Type B pancreatic cell (in vitro differentiated cells): ENCODE measurements around the gene GRAMD2A. TPM values are rescaled to one million over a fixed set of nuclear protein-coding genes. Genes with fewer than 3 reads are reported as not detected.

ENCODE experiments used
- DNase-seq: peaks from one replicate; pipeline ENCODE4 v3.0.0; 2021; ENCODE audit warnings: mixed read lengths; ENCODE audit not compliant: unreplicated experiment; ENCODE audit errors: extremely low spot score
- H3K27ac Mint-ChIP-seq: 2 replicates; pipeline ENCODE4 v1.8.0; 2021; ENCODE audit warnings: mild to moderate bottlenecking, mixed read lengths
- H3K27me3 Mint-ChIP-seq: 2 replicates; pipeline ENCODE4 v1.8.0; 2021; ENCODE audit warnings: mixed read lengths
- H3K36me3 Mint-ChIP-seq: 2 replicates; pipeline ENCODE4 v1.8.0; 2021; ENCODE audit warnings: mixed read lengths
- H3K4me1 Mint-ChIP-seq: one replicate; pipeline ENCODE4 v1.8.0; 2021; ENCODE audit warnings: mixed read lengths; ENCODE audit not compliant: unreplicated experiment
- H3K4me3 Mint-ChIP-seq: 2 replicates; pipeline ENCODE4 v1.8.0; 2021; ENCODE audit warnings: mild to moderate bottlenecking, mixed read lengths
- H3K9me3 Mint-ChIP-seq: 2 replicates; pipeline ENCODE4 v1.8.0; 2021; ENCODE audit warnings: mixed read lengths
- total RNA-seq: library from RNA; stranded (reverse); gene quantifications from 2 replicates; pipeline ENCODE4 v1.2.1, GENCODE V29; 2021; ENCODE audit warnings: low replicate concordance
- TF ChIP-seq, protein P1 (sequence below): fragments of 200-600 bp; sonication (generic); conservative IDR thresholded peaks from 2 replicates; pipeline ENCODE4 v1.5.0; 2021; ENCODE audit warnings: antibody characterized with exemption, mild to moderate bottlenecking

The GRAMD2A gene
- total RNA-seq, 1 donor from 2014 or later, result 6.0 TPM

- Mint-ChIP-seq H3K4me3 (peak overlapping the region; percentile 99), H3K4me1 (peaks cover 40% of the 10 kb centered on the region), H3K27me3 (no peaks in the 10 kb centered on the region), H3K9me3 (no peaks in the 10 kb centered on the region), H3K36me3 (no peaks in the 10 kb centered on the region), H3K27ac (peak overlapping the region; percentile 99)
- DNase-seq, result peak; percentile 84
- TF ChIP-seq, protein P1, sequence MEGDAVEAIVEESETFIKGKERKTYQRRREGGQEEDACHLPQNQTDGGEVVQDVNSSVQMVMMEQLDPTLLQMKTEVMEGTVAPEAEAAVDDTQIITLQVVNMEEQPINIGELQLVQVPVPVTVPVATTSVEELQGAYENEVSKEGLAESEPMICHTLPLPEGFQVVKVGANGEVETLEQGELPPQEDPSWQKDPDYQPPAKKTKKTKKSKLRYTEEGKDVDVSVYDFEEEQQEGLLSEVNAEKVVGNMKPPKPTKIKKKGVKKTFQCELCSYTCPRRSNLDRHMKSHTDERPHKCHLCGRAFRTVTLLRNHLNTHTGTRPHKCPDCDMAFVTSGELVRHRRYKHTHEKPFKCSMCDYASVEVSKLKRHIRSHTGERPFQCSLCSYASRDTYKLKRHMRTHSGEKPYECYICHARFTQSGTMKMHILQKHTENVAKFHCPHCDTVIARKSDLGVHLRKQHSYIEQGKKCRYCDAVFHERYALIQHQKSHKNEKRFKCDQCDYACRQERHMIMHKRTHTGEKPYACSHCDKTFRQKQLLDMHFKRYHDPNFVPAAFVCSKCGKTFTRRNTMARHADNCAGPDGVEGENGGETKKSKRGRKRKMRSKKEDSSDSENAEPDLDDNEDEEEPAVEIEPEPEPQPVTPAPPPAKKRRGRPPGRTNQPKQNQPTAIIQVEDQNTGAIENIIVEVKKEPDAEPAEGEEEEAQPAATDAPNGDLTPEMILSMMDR, result no peak
Measured at GRCh38 chr15:72117486-72118016, 80.0 kb downstream of the GRAMD2A start.

DNA sequence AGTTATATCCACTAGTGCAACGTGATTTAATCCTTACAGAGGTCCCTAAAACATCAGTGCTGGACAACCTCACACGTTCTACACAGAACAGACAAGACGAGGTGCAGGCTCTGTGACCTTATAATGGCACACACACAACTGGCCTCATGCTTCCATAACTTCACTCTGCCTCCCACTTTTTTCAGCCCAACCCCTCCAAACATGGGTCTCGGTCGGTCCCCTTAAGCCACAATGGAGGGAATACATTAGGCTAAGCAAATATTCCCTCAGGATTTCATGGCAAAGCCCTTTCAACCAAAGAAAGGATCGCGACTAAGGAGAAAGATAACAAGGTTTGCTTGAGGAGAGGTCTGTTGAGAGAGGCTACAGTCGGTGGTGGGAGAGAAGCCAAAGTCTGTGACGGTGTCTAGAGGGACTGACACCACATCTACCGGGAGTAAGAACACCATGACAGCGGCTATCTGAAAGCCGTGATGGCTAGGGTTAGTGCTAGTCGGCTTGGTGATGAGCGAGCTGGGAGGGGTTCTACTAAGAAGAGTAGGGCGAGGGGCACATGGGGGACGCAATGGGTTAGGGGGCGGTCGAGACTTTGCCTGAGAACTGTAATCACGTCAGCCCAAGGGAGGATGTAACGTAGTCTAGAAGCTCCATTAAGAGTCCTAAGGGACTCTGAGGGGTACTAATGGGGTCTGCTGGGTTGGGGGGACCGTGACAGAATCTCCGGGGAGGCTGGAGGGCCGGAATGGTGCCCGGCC lies 80.7 kb downstream of the GRAMD2A start:
- H3K27ac Mint-ChIP-seq, result peak overlapping the region; percentile 95
- H3K4me1 Mint-ChIP-seq, result peaks cover 40% of the 10 kb centered on the region
- TF ChIP-seq, protein P1, result no peak
- H3K27me3 Mint-ChIP-seq, result no peaks in the 10 kb centered on the region
- no peaks in the 10 kb centered on the region for H3K9me3 Mint-ChIP-seq
- no peak for DNase-seq
- no peaks in the 10 kb centered on the region for H3K36me3 Mint-ChIP-seq
- peak overlapping the region; percentile 99 for H3K4me3 Mint-ChIP-seq

- TF ChIP-seq, protein P1, result no peak
- Mint-ChIP-seq H3K4me1 (peaks cover 31% of the 10 kb centered on the region), H3K4me3 (peak overlapping the region; percentile 24), H3K27ac (peak overlapping the region; percentile 5), H3K27me3 (no peaks in the 10 kb centered on the region), H3K9me3 (peaks cover 4% of the 10 kb centered on the region), H3K36me3 (peaks cover 3% of the 10 kb centered on the region)
- no peak for DNase-seq
Measured at GRCh38 chr15:72113347-72114031, 84.1 kb downstream of the GRAMD2A start.

- H3K4me1 Mint-ChIP-seq, result peaks cover 35% of the 10 kb centered on the region
- TF ChIP-seq, protein P1, result no peak
Measured at GRCh38 chr15:72112805-72113204, 84.8 kb downstream of the GRAMD2A start.

DNA sequence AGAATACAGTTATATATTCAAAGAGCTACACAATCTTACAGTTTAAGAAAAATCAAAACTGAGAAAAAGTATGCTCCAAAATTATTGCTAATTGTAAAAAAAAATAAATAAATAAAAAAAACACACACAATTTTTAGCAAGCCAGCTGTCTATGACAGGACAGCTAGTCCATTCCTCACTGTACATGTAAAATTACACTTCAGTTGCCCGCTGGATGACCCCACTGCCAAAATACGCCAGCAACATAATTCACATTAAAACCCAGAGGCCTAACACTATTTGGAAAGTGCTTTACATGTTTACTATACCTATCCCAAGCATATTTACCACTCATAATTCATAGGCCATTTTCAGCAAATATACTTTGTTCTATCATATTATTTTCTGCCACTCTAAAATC lies 85.5 kb downstream of the GRAMD2A start:
- Mint-ChIP-seq H3K4me3 (no peak overlapping the region), H3K27me3 (no peaks in the 10 kb centered on the region), H3K4me1 (peaks cover 35% of the 10 kb centered on the region), H3K9me3 (peaks cover 4% of the 10 kb centered on the region), H3K36me3 (peaks cover 7% of the 10 kb centered on the region), H3K27ac (no peak overlapping the region)
- DNase-seq, result no peak
- TF ChIP-seq, protein P1, result no peak

More at GRCh38 chr15:72112805-72113204, 84.8 kb downstream of the GRAMD2A start:
- H3K36me3 Mint-ChIP-seq, result peaks cover 7% of the 10 kb centered on the region
- peaks cover 4% of the 10 kb centered on the region for H3K9me3 Mint-ChIP-seq
- no peak for DNase-seq
- H3K27ac Mint-ChIP-seq, result no peak overlapping the region
- no peaks in the 10 kb centered on the region for H3K27me3 Mint-ChIP-seq
- no peak overlapping the region for H3K4me3 Mint-ChIP-seq
